ENCODE results near the gene SH2B3.

Gene SH2B3

GRCh38 chr12:111409780-111410430 is 4.2 kb downstream of the SH2B3 start:
- FAIRE-seq: no peak

GRCh38 chr12:111410431-111411184 is 4.9 kb downstream of the SH2B3 start:
- no peak for FAIRE-seq

DNA sequence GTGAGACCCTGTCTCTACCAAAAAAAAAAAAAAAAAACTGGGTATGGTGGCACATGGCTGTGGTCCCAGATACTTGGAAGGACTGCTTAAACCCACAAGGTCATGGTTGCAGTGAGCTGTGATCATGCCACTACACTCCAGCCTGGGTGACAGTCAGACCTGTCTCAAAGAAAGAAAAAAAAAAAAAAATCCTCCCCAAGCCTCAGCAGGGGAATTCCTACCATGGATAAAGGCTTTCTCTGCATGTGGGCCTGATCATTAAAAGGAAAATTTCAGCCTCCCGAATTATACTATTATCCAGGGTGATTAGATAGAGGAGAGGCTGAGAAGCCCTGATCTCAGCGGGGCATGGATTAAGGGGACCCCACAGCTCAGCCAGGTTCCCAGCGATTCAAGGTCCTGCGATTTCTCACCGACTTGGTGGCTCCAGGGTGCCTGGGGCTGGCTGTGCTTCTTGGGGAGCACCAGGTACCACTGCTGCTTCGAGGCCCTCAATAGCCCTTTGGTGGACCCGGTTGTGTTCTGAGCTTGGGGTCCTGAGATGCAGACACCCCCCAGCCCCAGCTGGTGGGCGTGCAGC is 5.6 kb downstream of the SH2B3 start:
- FAIRE-seq: no peak

- FAIRE-seq: no peak
Observed at GRCh38 chr12:111412007-111412829, 6.5 kb downstream of the SH2B3 start.

- FAIRE-seq: no peak
Observed at GRCh38 chr12:111412830-111413441, 7.2 kb downstream of the SH2B3 start.

DNA sequence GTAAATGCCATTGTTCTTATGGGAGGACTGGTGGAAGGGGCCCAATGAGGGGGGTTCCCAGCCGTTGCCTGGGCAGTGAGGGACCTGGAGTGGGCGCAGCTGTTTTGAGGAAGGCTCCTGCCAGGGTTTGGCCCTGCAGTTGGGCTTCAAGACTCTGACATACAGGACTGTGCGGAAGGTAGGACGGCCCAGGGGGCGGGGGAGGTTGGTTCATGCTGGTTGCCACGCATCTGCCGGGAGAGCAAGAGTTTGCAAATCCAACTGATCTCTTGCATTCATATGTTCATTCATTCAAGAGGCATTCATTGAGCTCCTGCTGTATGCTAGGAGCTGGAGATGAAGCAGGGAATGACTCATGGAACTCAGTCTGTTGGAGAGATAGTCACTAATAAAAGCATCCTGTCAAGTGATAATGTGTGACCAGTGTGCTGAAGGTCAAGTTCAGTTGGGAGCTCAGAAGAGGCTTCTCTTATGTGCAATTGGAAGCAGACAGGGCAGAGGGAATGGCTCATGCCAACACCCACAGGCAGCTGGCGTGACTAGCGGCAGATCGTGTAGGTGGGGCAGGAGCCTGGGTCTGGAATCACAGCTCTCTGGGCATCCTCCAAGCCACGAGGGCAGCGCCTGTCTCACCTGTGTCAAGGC is 7.8 kb downstream of the SH2B3 start:
- FAIRE-seq: no peak

DNA sequence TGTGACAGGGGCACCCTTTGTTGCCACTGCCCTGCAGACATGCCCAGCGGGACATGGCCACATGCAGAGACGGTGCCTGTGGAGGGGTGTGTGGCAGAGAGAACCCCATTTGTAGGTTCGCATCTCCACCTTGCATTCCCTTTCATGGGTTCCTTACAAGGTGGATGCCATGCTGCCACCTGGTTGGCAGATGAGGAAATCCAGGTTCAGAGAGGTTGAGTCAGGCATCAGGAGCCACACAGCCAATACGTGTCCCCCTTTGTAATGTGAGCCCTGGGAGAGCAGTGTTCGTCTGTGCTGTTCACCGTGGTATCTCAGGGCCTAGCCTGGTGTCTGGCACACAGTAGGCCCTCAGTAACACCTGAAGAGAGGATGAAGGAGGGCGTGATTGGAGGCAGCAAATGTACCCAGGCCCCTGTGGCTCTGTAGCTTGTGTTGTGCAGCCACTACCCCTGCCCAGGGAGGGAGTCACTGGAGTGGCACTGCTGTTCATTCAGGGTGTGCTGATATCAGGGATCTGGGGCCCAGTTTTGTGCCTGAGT is 9.1 kb downstream of the SH2B3 start:
- FAIRE-seq: no peak

- FAIRE-seq: no peak
Observed at GRCh38 chr12:111417290-111417689, 11.6 kb downstream of the SH2B3 start.

DNA sequence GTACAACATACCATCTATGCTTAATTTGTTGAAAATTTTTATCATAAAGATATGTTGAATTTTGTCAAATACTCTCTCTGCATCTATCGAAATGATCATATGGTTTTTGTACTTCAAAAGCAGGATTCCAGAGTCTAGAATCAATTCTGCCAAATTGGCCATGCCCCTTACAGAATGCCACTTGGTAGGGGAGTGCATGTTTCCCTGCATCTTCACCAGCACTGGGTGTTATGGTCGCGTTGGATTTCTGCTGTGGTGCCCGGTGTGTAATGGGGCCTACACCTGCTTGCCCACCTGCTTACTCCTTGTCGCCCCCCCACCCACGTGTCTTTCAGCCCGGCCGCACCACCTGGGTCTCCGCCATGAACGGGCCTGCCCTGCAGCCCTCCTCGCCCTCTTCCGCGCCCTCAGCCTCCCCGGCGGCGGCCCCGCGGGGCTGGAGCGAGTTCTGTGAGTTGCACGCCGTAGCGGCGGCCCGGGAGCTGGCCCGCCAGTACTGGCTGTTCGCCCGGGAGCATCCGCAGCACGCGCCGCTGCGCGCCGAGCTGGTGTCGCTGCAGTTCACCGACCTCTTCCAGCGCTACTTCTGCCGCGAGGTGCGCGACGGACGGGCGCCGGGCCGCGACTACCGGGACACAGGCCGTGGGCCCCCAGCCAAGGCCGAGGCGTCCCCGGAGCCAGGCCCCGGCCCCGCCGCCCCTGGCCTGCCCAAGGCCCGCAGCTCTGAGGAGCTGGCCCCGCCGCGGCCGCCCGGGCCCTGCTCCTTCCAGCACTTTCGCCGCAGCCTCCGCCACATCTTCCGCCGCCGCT is 12.3 kb downstream of the SH2B3 start:
- FAIRE-seq: no peak

DNA sequence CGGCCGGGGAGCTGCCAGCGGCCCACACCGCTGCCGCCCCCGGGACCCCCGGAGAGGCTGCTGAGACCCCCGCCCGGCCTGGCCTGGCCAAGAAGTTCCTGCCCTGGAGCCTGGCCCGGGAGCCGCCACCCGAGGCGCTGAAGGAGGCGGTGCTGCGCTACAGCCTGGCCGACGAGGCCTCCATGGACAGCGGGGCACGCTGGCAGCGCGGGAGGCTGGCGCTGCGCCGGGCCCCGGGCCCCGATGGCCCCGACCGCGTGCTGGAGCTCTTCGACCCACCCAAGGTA is 12.8 kb downstream of the SH2B3 start:
- FAIRE-seq: no peak

DNA sequence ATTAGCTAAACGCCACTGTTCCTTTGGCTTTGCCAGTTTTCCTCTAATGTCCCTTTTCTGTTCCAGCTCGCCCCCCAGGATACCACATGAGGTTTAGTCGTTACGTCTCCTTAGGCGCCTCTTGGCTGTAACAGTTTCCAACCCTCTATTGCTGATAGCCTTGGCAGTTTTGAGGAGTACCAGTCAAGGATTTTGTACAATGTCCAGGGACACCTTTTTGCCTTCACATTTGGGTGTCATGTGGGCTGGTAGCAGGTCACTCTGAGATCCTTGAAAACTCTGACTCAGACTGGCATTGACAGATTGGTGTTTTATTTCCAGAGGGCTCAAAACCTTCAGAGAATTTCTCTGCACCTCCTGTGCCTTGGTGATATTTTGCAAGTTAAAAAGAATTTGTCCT is 14.1 kb downstream of the SH2B3 start:
- no peak for FAIRE-seq

GRCh38 chr12:111420494-111420893 is 14.8 kb downstream of the SH2B3 start:
- FAIRE-seq: no peak

DNA sequence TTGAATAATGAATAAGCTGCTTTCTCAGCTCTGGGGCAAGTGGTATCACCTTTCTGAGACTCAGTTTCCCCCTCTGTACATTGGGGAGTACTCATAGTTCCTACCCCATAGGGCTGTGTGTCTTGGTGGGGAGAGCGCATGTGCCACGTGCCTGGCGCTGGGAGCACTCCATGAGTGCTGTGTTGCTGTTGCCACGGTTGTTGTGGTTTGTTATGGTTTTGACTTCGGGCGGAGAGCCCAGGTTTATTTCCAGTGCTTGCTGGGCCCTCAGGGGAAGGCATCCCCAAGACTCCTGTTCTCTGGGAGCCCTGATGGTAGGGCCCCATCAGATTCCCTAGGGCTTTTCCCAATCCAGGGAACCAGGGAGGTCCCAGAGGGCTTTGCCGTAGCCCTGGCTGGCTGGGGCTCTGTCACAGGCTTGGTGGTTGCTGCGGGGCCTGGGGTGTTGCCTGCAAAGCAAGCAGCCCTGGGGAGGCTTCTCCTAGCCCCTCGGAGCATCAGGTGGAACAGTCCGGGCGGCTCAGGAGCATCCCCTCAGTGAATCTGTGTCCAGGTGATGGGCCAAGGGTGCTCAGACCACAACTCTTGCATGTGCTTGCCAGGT is 18.6 kb downstream of the SH2B3 start:
- no peak for FAIRE-seq

DNA sequence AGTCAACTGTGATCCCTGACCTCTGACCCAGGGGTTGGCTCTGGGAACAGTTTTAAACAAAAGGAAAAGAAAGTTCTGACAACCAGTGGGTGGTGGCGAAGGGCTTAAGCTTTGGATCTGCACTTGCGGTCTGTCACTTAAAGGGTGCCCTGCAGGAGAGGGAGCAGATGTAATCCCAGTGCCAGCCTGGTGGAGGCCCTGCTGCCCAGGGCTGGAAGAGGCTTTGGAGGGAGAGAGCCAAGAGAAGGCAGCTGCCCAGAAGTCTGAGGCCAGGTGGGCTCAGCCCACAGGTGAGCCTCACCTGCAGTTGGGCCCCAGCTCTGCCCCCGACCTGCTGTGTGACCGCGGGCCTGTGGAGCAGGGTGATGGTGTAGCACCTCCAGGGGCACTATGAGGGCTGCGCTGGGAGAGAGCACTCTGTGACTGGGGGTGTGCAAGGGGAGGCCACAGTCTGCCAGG is 19.1 kb downstream of the SH2B3 start:
- FAIRE-seq: no peak

DNA sequence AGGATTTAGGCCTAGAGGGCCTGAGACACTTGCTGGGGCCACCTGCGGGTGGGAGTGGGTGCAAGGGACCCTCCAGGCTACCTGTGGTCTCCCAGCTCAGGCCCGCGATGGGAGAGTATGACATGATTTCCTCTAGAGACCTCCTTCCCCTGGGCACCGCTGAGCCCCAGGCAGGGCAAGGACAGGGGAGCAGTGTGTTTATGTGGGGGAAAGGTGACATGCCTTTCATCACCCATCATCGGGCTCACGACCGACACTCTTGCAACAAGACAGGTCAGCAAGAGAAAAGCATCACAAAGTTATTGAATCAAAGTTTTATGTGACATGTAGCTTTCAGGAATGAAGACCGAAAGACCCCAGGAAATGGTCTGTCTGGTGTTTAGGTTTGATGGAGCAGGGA is 19.9 kb downstream of the SH2B3 start:
- FAIRE-seq: no peak

GRCh38 chr12:111426344-111427185 is 20.8 kb downstream of the SH2B3 start:
- FAIRE-seq: no peak

DNA sequence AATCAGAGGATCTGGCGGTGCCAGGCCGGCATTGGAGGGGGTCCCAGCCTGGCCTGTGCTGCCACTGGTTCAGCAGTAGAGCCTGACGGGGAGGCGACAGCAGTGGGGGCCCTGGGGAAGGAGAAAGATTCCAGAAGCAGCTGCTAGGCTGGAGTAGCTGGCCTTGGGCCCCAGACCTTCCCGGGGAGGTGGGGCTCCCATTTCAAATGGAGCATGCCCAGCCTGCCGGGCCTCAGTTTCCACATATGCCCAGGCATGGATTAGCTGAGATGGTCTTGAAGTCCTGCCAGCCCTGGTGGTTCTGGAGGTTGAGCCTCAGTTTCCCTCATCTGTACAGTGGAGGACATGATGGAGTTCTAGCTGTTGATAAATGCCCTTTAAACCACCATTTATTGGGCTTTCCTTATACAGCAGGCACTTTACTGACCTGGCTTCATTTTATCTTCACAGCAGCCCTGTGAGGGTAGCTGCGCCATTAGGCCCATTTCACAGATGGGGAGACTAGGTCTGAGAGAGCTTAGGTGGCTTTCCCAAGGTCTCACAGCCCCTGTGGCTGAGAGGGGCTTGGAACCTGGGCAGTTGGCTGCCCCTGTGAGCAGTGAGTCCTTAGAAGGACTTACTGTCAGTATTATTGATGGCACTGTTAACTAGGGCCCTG is 21.8 kb downstream of the SH2B3 start:
- no peak for FAIRE-seq

- FAIRE-seq: no peak
Observed at GRCh38 chr12:111428081-111428727, 22.5 kb downstream of the SH2B3 start.

- no peak for FAIRE-seq
Observed at GRCh38 chr12:111428728-111429175, 23.0 kb downstream of the SH2B3 start.
